Cardiac muscle cell (in vitro differentiated cells and primary cell): ENCODE results near the gene SSUH2. TPM values are rescaled to one million over a fixed set of nuclear protein-coding genes. Genes with fewer than 3 reads are reported as not detected.

Experiments used
- DNase-seq, 2 donors: peaks; one replicate each; pipeline versions ENCODE4 v3.0.0 to v3.0.0-alpha.2; 2010 to 2017; ENCODE audit warnings: low read depth in 1 of 2, low spot score in 1 of 2
- H3K27ac ChIP-seq: fragments of 200-600 bp; sonication (generic); 2 replicates; pipeline ENCODE4 v1.5.1; 2016
- H3K27me3 ChIP-seq: fragments of 200-600 bp; sonication (generic); 2 replicates; pipeline ENCODE4 v1.6.0; 2016; ENCODE audit warnings: control low read depth
- H3K36me3 ChIP-seq: fragments of 200-600 bp; sonication (generic); 2 replicates; pipeline ENCODE4 v1.5.1; 2016; ENCODE audit warnings: control low read depth
- H3K4me1 ChIP-seq: fragments of 200-600 bp; sonication (generic); 2 replicates; pipeline ENCODE4 v1.8.1; 2017; ENCODE audit warnings: low read depth, mild to moderate bottlenecking, mixed run types
- H3K4me3 ChIP-seq: fragments of 200-600 bp; sonication (generic); 2 replicates; pipeline ENCODE4 v1.5.1; 2016; ENCODE audit warnings: mild to moderate bottlenecking
- H3K9me3 ChIP-seq: fragments of 200-600 bp; sonication (generic); 2 replicates; pipeline ENCODE4 v1.5.1; 2017; ENCODE audit warnings: low read depth, mild to moderate bottlenecking, control low read depth
- polyA plus RNA-seq: library from polyadenylated mRNA; unstranded; fragments of >200 nt; fragmentation: Nextera tagmentation; extraction: Ambion mirVana; gene quantifications from 2 replicates; pipeline ENCODE4 v1.2.1, GENCODE V29; 2016
- total RNA-seq: library from RNA; depleted of rRNA; stranded (reverse); fragments of >200 nt; gene quantifications from 2 replicates; pipeline ENCODE4 v1.2.3, GENCODE V29; 2016
- TF ChIP-seq, protein P1 (sequence below): IDR thresholded peaks from 2 replicates; pipeline ENCODE4 v1.5.1; 2012; ENCODE audit warnings: low read depth, mild to moderate bottlenecking, low read length

The SSUH2 gene
- total and polyA plus RNA-seq, 2 experiments from 2014 or later, result 0.33 TPM; not detected in 1

DNA sequence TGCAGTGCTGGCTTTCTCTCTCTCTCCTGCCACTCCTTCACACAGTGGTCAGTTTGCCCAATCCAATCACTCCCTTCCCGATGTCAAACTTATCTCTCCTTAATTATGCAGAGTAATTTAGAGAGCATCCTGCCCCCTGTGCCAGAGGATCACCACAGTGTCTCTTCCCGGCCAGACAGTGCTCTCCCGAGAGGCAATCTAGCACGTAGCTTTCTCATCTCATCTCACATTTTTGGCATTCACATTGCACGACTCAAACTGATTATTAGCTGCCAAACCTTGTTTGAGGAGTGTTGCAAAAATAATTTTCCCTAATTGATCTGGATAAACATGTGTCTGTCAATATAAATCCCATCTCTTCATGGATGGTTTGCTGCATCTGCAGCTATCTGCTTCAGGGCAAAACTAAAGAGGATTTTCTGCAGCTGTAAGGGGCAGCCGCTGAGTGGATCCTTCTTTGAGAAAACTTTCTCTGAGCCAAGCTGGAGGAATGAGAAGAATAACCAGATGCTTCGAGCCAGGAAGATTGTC lies 37.8 kb downstream of the SSUH2 start:
- DNase-seq, result no peak
- Histone ChIP-seq H3K9me3 (no peaks in the 10 kb centered on the region), H3K36me3 (no peaks in the 10 kb centered on the region), H3K27me3 (no peaks in the 10 kb centered on the region), H3K27ac (no peak overlapping the region), H3K4me1 (peaks cover 14% of the 10 kb centered on the region), H3K4me3 (no peak overlapping the region)
- TF ChIP-seq, protein P1, sequence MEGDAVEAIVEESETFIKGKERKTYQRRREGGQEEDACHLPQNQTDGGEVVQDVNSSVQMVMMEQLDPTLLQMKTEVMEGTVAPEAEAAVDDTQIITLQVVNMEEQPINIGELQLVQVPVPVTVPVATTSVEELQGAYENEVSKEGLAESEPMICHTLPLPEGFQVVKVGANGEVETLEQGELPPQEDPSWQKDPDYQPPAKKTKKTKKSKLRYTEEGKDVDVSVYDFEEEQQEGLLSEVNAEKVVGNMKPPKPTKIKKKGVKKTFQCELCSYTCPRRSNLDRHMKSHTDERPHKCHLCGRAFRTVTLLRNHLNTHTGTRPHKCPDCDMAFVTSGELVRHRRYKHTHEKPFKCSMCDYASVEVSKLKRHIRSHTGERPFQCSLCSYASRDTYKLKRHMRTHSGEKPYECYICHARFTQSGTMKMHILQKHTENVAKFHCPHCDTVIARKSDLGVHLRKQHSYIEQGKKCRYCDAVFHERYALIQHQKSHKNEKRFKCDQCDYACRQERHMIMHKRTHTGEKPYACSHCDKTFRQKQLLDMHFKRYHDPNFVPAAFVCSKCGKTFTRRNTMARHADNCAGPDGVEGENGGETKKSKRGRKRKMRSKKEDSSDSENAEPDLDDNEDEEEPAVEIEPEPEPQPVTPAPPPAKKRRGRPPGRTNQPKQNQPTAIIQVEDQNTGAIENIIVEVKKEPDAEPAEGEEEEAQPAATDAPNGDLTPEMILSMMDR, result no peak

DNA sequence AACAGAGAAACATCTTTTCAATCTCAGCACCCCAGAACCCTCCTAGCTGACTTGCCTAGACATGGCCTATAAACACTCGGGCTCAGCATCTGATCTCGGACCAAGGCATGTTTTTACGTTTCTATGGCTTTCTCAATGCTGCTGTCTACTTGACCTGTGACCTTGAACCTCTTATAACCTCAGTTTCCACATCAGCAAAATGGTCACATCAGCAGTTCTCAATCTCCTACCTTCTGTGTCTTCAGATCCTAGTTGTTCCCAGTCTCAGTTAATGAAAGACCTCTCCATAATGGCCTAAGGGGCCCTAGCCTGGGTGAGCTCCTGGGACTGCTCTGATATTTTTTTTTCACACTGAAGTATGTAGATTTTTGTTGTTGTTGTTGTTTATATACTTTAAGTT lies 39.6 kb downstream of the SSUH2 start:
- no peaks in the 10 kb centered on the region for H3K9me3 ChIP-seq
- H3K27ac ChIP-seq, result no peak overlapping the region
- no peak for DNase-seq
- TF ChIP-seq, protein P1, result no peak
- H3K27me3 ChIP-seq, result no peaks in the 10 kb centered on the region
- no peaks in the 10 kb centered on the region for H3K36me3 ChIP-seq
- no peak overlapping the region for H3K4me3 ChIP-seq
- peaks cover 14% of the 10 kb centered on the region for H3K4me1 ChIP-seq

DNA sequence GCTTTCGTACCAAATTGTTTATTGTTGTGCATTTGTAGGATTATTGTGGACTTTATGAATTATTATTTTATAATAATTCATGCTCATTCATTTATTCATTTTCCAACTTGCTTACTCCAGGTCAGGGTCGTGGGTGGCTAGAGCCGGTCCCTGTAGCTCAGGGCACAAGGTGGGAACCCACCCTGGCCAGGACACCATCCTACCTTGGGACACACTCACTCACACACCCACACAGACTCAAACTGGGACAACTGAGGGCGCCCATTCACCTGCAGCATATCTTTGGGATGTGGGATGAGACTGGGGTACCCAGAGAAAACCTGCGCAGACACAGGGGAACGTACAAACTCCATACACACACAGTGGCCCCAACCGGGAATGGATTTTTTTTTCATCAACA lies 40.6 kb downstream of the SSUH2 start:
- TF ChIP-seq, protein P1, result no peak
- Histone ChIP-seq H3K27me3 (no peaks in the 10 kb centered on the region), H3K4me1 (peaks cover 10% of the 10 kb centered on the region), H3K36me3 (no peaks in the 10 kb centered on the region), H3K27ac (no peak overlapping the region), H3K9me3 (no peaks in the 10 kb centered on the region), H3K4me3 (no peak overlapping the region)
- no peak for DNase-seq

DNA sequence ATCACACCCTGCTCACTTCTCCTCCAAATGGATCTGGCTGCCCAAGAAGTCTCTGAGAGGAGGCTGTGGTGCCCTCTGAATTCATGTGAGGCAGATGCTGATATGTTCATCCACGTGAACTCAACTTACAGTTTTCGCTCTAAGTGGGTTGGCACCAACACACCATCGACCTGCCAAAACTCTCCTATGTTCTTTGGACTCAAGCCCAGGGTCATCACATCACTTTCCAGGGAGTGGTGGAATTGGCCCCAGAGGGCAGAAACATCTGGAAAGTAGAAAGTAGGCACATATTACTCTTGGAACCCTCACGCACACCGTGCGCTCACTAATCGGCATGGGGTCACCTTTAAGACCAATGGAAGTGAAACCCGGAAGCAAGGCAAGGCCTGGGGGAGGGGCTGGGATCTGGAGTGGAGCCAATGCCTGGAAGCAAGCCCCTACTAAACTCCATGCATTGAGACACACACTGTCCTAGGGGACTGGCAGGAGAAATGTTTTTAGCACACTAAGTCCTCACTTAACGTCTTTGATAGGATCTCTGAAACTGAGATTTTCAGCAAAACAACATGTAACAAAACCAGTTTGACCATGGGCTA lies 41.4 kb downstream of the SSUH2 start:
- Histone ChIP-seq H3K36me3 (no peaks in the 10 kb centered on the region), H3K9me3 (no peaks in the 10 kb centered on the region), H3K4me3 (no peak overlapping the region), H3K4me1 (peaks cover 7% of the 10 kb centered on the region), H3K27me3 (no peaks in the 10 kb centered on the region), H3K27ac (no peak overlapping the region)
- TF ChIP-seq, protein P1, result no peak
- DNase-seq, result no peak

DNA sequence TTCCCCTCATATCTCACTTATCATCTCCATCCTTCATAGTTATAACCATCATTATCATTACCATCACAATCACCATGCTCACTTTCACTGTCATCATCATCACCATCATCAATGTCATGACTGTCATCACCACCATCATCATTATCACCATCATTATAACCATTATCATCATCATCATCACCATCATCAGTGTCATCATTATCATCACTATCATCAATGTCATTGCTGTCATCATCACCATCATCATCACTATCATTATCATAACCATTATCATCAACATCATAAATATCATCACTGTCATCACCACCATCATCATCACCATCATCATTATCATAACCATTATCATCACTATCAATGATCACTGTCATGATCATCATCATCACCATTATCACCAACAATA lies 44.1 kb downstream of the SSUH2 start:
- Histone ChIP-seq H3K4me3 (no peak overlapping the region), H3K36me3 (no peaks in the 10 kb centered on the region), H3K27me3 (no peaks in the 10 kb centered on the region), H3K27ac (no peak overlapping the region), H3K9me3 (no peaks in the 10 kb centered on the region), H3K4me1 (peaks cover 5% of the 10 kb centered on the region)
- DNase-seq, result no peak
- TF ChIP-seq, protein P1, result no peak
